Measurements from ENCODE around the gene ELOVL6.

- TF ChIP-seq POLR2A (IDR thresholded peaks at IDR 0.05; ENCODE audit: extremely low read depth, insufficient read length) (no peak), CTCF (IDR thresholded peaks at IDR 0.05; ENCODE audit: low read depth, low read length) (no peak)
Observed at GRCh38 chr4:110231869-110232268, 33.5 kb upstream of the ELOVL6 start.

Measured in NB4 (cell line).